H9 (cell line): ENCODE data around the gene WDR72. TPM values are rescaled to one million over a fixed set of nuclear protein-coding genes. Genes with fewer than 3 reads are reported as not detected.

ENCODE experiments used
- DNase-seq: peaks from one replicate; pipeline ENCODE4 v3.0.0-alpha.2; 2017
- H2AFZ ChIP-seq: one replicate; pipeline ENCODE4 v1.6.1; 2013; ENCODE audit warnings: mild to moderate bottlenecking, low read length, control low read depth, moderate library complexity
- H2AK5ac ChIP-seq: 2 replicates; pipeline ENCODE4 v1.6.1; 2013; ENCODE audit warnings: low read length, control low read depth, mixed read lengths; ENCODE audit not compliant: insufficient read length
- H2BK120ac ChIP-seq: one replicate; pipeline ENCODE4 v1.6.1; 2013; ENCODE audit warnings: low read depth, mild to moderate bottlenecking, low read length, control low read depth, inconsistent platforms; ENCODE audit not compliant: poor library complexity, severe bottlenecking
- H2BK12ac ChIP-seq: 2 replicates; pipeline ENCODE4 v1.6.1; 2013; ENCODE audit warnings: low read length, control low read depth, mixed read lengths, low read depth; ENCODE audit not compliant: insufficient read length
- H2BK15ac ChIP-seq: 2 replicates; pipeline ENCODE4 v1.6.1; 2013; ENCODE audit warnings: low read depth, low read length, control low read depth
- H2BK20ac ChIP-seq: one replicate; pipeline ENCODE4 v1.6.1; 2013; ENCODE audit warnings: low read depth, mild to moderate bottlenecking, low read length, control low read depth, inconsistent platforms; ENCODE audit not compliant: poor library complexity, severe bottlenecking
- H2BK5ac ChIP-seq: 2 replicates; pipeline ENCODE4 v1.6.1; 2013; ENCODE audit warnings: low read length, control low read depth, mixed read lengths; ENCODE audit not compliant: insufficient read length
- H3K14ac ChIP-seq: 2 replicates; pipeline ENCODE4 v1.6.1; 2013; ENCODE audit warnings: low read length, control low read depth; ENCODE audit not compliant: insufficient read depth
- H3K18ac ChIP-seq: 2 replicates; pipeline ENCODE4 v1.6.1; 2013; ENCODE audit warnings: low read depth, mild to moderate bottlenecking, mixed read lengths, low read length, control low read depth; ENCODE audit not compliant: insufficient read length
- H3K23ac ChIP-seq: 2 replicates; pipeline ENCODE4 v1.6.1; 2013; ENCODE audit warnings: low read length, control low read depth, mixed read lengths, low read depth; ENCODE audit not compliant: insufficient read length
- H3K23me2 ChIP-seq: 2 replicates; pipeline ENCODE4 v1.6.1; 2013; ENCODE audit warnings: low read depth, mild to moderate bottlenecking, mixed read lengths, low read length, control low read depth; ENCODE audit not compliant: insufficient read length, poor library complexity, severe bottlenecking
- H3K27ac ChIP-seq: 2 replicates; pipeline ENCODE4 v1.5.1; 2013; ENCODE audit warnings: low read length, control low read depth, mixed read lengths, low read depth; ENCODE audit not compliant: insufficient read length
- H3K27me3 ChIP-seq: 2 replicates; pipeline ENCODE4 v1.6.1; 2013; ENCODE audit warnings: low read length, control low read depth, inconsistent platforms; ENCODE audit not compliant: insufficient read depth
- H3K4ac ChIP-seq: 2 replicates; pipeline ENCODE4 v1.6.1; 2013; ENCODE audit warnings: low read depth, mild to moderate bottlenecking, control low read depth, inconsistent platforms, low read length, moderate library complexity
- H3K4me1 ChIP-seq: 2 replicates; pipeline ENCODE4 v1.6.1; 2013; ENCODE audit warnings: low read length, control low read depth, inconsistent platforms; ENCODE audit not compliant: insufficient read depth
- H3K4me2 ChIP-seq: 2 replicates; pipeline ENCODE4 v1.6.1; 2013; ENCODE audit warnings: low read length, control low read depth, mixed read lengths; ENCODE audit not compliant: insufficient read length, insufficient read depth
- H3K56ac ChIP-seq: 2 replicates; pipeline ENCODE4 v1.6.1; 2013; ENCODE audit warnings: low read depth, mild to moderate bottlenecking, mixed read lengths, low read length, control low read depth; ENCODE audit not compliant: insufficient read length
- H3K79me1 ChIP-seq: 2 replicates; pipeline ENCODE4 v1.6.1; 2013; ENCODE audit warnings: low read depth, mild to moderate bottlenecking, moderate library complexity, low read length, control low read depth, inconsistent platforms; ENCODE audit not compliant: insufficient read depth, poor library complexity, severe bottlenecking
- H3K79me2 ChIP-seq: 2 replicates; pipeline ENCODE4 v1.6.1; 2013; ENCODE audit warnings: low read length, control low read depth, inconsistent platforms; ENCODE audit not compliant: insufficient read depth
- H3K9ac ChIP-seq: 2 replicates; pipeline ENCODE4 v1.6.1; 2013; ENCODE audit warnings: low read length, control low read depth, mixed read lengths; ENCODE audit not compliant: insufficient read length; ENCODE audit errors: extremely low read depth
- H3K9me3 ChIP-seq: one replicate; pipeline ENCODE4 v1.6.1; 2013; ENCODE audit warnings: low read depth, low read length, inconsistent platforms; ENCODE audit not compliant: control insufficient read depth
- H3T11ph ChIP-seq: one replicate; pipeline ENCODE4 v1.6.1; 2013; ENCODE audit warnings: mild to moderate bottlenecking, low read length, control low read depth, inconsistent platforms
- H4K20me1 ChIP-seq: one replicate; pipeline ENCODE4 v1.6.1; 2013; ENCODE audit not compliant: control insufficient read depth, insufficient read length, insufficient read depth
- H4K5ac ChIP-seq: 2 replicates; pipeline ENCODE4 v1.6.1; 2013; ENCODE audit warnings: low read depth, mild to moderate bottlenecking, mixed read lengths, low read length, control low read depth; ENCODE audit not compliant: insufficient read length
- H4K8ac ChIP-seq: replicated peaks from 2 replicates; pipeline ENCODE4 v1.6.1; 2013; ENCODE audit warnings: low read length, control low read depth, mixed read lengths, low read depth; ENCODE audit not compliant: insufficient read length
- H4K91ac ChIP-seq: 2 replicates; pipeline ENCODE4 v1.6.1; 2013; ENCODE audit warnings: low read depth, mild to moderate bottlenecking, moderate library complexity, mixed read lengths, low read length, control low read depth; ENCODE audit not compliant: insufficient read length
- H3K27ac Mint-ChIP-seq, 3 experiments: 2 replicates in 2 of 3; 3 replicates in 1 of 3; pipeline ENCODE4 v1.8.0; 2020 to 2021; ENCODE audit warnings: mixed read lengths in 3 of 3, mild to moderate bottlenecking in 1 of 3, moderate library complexity in 1 of 3
- H3K27me3 Mint-ChIP-seq: 2 replicates; pipeline ENCODE4 v1.8.0; 2021; ENCODE audit warnings: low read depth, mild to moderate bottlenecking, moderate library complexity, mixed read lengths
- H3K36me3 Mint-ChIP-seq, 3 experiments: 2 replicates in 2 of 3; 3 replicates in 1 of 3; pipeline ENCODE4 v1.8.0; 2020 to 2021; ENCODE audit warnings: low read depth in 3 of 3, mixed read lengths in 3 of 3; ENCODE audit not compliant: insufficient read depth in 1 of 3
- H3K4me1 Mint-ChIP-seq, 2 experiments: 2 replicates each; pipeline ENCODE4 v1.8.0; 2020; ENCODE audit warnings: mixed read lengths in 2 of 2
- H3K4me3 Mint-ChIP-seq, 2 experiments: 2 replicates in 1 of 2; 3 replicates in 1 of 2; pipeline ENCODE4 v1.8.0; 2020 to 2021; ENCODE audit warnings: mild to moderate bottlenecking in 2 of 2, mixed read lengths in 2 of 2, moderate library complexity in 1 of 2
- H3K9me3 Mint-ChIP-seq, 2 experiments: 2 replicates in 1 of 2; 3 replicates in 1 of 2; pipeline ENCODE4 v1.8.0; 2020; ENCODE audit warnings: mild to moderate bottlenecking in 2 of 2, mixed read lengths in 2 of 2, moderate library complexity in 1 of 2
- total RNA-seq: library from RNA; stranded (reverse); gene quantifications from 2 replicates; pipeline ENCODE4 v1.2.1, GENCODE V29; 2021
- TF ChIP-seq, protein P1 (sequence below): fragments of 200-600 bp; sonication (generic); conservative IDR thresholded peaks from 3 replicates; pipeline ENCODE4 v1.8.0; 2021; ENCODE audit warnings: antibody characterized with exemption, mild to moderate bottlenecking

WDR72 gene
- total RNA-seq, 1 experiment from 2014 or later: 2.9 TPM

DNA sequence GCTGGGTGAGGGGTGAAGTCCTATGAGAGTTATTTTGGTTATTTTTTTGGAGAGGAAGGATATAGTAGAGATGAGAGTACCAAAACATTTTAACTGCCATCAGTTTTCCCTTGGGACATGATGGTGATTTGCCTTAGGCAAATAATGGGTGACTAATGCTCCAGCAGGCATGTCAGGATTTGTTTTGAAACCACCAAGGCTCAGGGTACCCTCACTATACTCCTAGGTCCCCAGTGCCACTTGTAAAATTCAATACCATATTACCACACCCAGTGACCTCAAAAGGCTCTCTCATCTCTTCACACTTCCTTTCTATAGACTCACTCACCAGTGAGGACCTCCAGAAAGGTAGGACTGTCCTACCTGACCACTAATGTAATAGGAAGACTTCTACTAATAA, 83.6 kb downstream of the WDR72 start:
- H3K4me2 ChIP-seq: no peak overlapping the region
- H4K20me1 ChIP-seq: no peaks in the 10 kb centered on the region
- no peak overlapping the region for H4K5ac ChIP-seq
- no peak for DNase-seq
- no peak overlapping the region for H2AFZ ChIP-seq
- H2AK5ac ChIP-seq: no peak overlapping the region
- no peaks in the 10 kb centered on the region for H3K23me2 ChIP-seq
- no peak overlapping the region for H3T11ph ChIP-seq
- Mint-ChIP-seq H3K27me3 (no peaks in the 10 kb centered on the region; the same call in 1 of the 2 replicates), H3K4me3 (no peak overlapping the region), H3K36me3 (no peaks in the 10 kb centered on the region), H3K4me1 (peaks cover 3 to 8% of the 10 kb centered on the region in 2 experiments; a peak in 3 of 4 replicates), H3K9me3 (no peaks in the 10 kb centered on the region), H3K27ac (no peak overlapping the region)
- H2BK20ac ChIP-seq: no peak overlapping the region
- H3K4me1 ChIP-seq: no peaks in the 10 kb centered on the region; the same call in 1 of the 2 replicates
- no peak overlapping the region for H3K18ac ChIP-seq
- H3K56ac ChIP-seq: no peak overlapping the region
- H3K27me3 ChIP-seq: no peaks in the 10 kb centered on the region
- no peak overlapping the region for H3K14ac ChIP-seq
- H3K4ac ChIP-seq: no peak overlapping the region
- H4K91ac ChIP-seq: no peak overlapping the region
- no peak overlapping the region for H3K23ac ChIP-seq
- H3K27ac ChIP-seq: no peak overlapping the region
- H2BK15ac ChIP-seq: no peak overlapping the region
- no peak overlapping the region for H3K9ac ChIP-seq
- no peak overlapping the region for H4K8ac ChIP-seq
- no peak overlapping the region for H2BK5ac ChIP-seq
- no peaks in the 10 kb centered on the region for H3K79me1 ChIP-seq
- H2BK12ac ChIP-seq: no peak overlapping the region
- TF ChIP-seq, protein P1, sequence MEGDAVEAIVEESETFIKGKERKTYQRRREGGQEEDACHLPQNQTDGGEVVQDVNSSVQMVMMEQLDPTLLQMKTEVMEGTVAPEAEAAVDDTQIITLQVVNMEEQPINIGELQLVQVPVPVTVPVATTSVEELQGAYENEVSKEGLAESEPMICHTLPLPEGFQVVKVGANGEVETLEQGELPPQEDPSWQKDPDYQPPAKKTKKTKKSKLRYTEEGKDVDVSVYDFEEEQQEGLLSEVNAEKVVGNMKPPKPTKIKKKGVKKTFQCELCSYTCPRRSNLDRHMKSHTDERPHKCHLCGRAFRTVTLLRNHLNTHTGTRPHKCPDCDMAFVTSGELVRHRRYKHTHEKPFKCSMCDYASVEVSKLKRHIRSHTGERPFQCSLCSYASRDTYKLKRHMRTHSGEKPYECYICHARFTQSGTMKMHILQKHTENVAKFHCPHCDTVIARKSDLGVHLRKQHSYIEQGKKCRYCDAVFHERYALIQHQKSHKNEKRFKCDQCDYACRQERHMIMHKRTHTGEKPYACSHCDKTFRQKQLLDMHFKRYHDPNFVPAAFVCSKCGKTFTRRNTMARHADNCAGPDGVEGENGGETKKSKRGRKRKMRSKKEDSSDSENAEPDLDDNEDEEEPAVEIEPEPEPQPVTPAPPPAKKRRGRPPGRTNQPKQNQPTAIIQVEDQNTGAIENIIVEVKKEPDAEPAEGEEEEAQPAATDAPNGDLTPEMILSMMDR: no peak
- H2BK120ac ChIP-seq: no peak overlapping the region
- H3K9me3 ChIP-seq: no peaks in the 10 kb centered on the region
- H3K79me2 ChIP-seq: no peaks in the 10 kb centered on the region
